ENCODE data around the gene RPS6KA2. TPM values are rescaled to one million over a fixed set of nuclear protein-coding genes. Genes with fewer than 3 reads are reported as not detected.

The RPS6KA2 gene
- total RNA-seq, 1 experiment from 2014 or later: 12.3 TPM

DNA sequence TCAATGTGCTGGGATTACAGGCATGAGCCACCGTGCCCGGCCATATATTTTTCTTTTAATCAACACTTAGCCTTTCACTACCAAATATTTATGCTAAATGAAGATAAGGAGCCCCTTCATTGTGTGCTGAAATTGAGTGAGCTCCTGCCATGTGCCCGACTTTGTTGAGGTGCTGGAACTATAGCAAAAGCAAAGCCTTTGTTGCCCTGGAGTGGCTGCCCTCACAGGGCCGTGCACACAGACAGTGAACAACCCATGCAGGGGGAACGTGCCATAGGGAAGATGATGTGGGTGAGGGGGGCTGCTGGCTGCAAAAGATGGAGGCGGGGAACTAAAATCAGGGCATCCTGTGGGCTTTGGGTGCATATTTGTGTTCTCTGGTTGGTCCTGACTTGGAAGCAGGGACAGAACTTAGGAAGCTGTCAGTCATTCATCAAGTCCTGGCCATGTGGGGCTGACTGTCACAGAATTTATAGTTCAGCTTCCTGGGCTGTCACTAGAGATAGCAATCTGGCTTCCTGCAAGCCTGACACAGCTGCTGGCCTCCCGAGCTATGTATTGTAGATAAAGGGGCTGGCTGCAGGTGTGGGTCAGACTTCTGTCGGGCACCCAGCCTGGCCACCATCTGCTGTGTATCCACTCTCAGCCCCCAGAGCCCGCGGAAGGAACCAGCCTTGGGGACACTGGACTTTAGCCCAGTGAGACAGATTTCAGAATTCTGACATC lies 187.5 kb downstream of the RPS6KA2 start:
- Histone ChIP-seq H3K79me2 (ENCODE audit: insufficient read depth, low read length) (no peaks in the 10 kb centered on the region), H3K4me2 (ENCODE audit: insufficient read depth, insufficient read length, low read length) (no peak overlapping the region), H2BK20ac (ENCODE audit: low read depth, low read length, poor library complexity, severe bottlenecking) (no peak overlapping the region), H3K14ac (ENCODE audit: insufficient read depth, low read length) (no peak overlapping the region), H4K20me1 (ENCODE audit: control insufficient read depth, insufficient read depth, insufficient read length) (no peaks in the 10 kb centered on the region), H2BK15ac (ENCODE audit: low read depth, low read length) (no peak overlapping the region), H3K23ac (ENCODE audit: insufficient read length, low read depth, low read length) (no peak overlapping the region), H2BK12ac (ENCODE audit: insufficient read length, low read depth, low read length) (no peak overlapping the region), H3K27me3 (ENCODE audit: insufficient read depth, low read length) (no peaks in the 10 kb centered on the region), H2BK120ac (ENCODE audit: low read depth, low read length, poor library complexity, severe bottlenecking) (no peak overlapping the region), H3K9me3 (ENCODE audit: control insufficient read depth, low read depth, low read length) (no peaks in the 10 kb centered on the region), H2AFZ (ENCODE audit: low read length) (no peak overlapping the region), H3K79me1 (ENCODE audit: insufficient read depth, low read depth, low read length, poor library complexity, severe bottlenecking) (no peaks in the 10 kb centered on the region), H4K8ac (replicated peaks; ENCODE audit: insufficient read length, low read depth, low read length) (no peak overlapping the region), H3K9ac (ENCODE audit: extremely low read depth, insufficient read length, low read length) (no peak overlapping the region), H3K23me2 (ENCODE audit: insufficient read length, low read depth, low read length, poor library complexity, severe bottlenecking) (no peaks in the 10 kb centered on the region), H2AK5ac (ENCODE audit: insufficient read length, low read length) (no peak overlapping the region), H3K18ac (ENCODE audit: insufficient read length, low read depth, low read length) (no peak overlapping the region), H3K4ac (ENCODE audit: low read depth, low read length) (no peak overlapping the region), H3K4me1 (ENCODE audit: insufficient read depth, low read length) (no peaks in the 10 kb centered on the region), H4K5ac (ENCODE audit: insufficient read length, low read depth, low read length) (no peak overlapping the region), H2BK5ac (ENCODE audit: insufficient read length, low read length) (no peak overlapping the region), H4K91ac (ENCODE audit: insufficient read length, low read depth, low read length) (no peak overlapping the region), H3K56ac (ENCODE audit: insufficient read length, low read depth, low read length) (no peak overlapping the region), H3T11ph (ENCODE audit: low read length) (no peak overlapping the region), H3K27ac (ENCODE audit: insufficient read length, low read depth, low read length) (no peak overlapping the region)
- Mint-ChIP-seq H3K27ac (no peak overlapping the region), H3K4me1 (no peaks in the 10 kb centered on the region), H3K27me3 (ENCODE audit: low read depth) (no peaks in the 10 kb centered on the region), H3K4me3 (no peak overlapping the region), H3K9me3 (no peaks in the 10 kb centered on the region), H3K36me3 (ENCODE audit: insufficient read depth in 1 of 3, low read depth in 3 of 3) (peaks cover 0 to 2% (median 0%) of the 10 kb centered on the region in 3 experiments; a peak in 2 of 7 replicates)
- TF ChIP-seq, protein P1, sequence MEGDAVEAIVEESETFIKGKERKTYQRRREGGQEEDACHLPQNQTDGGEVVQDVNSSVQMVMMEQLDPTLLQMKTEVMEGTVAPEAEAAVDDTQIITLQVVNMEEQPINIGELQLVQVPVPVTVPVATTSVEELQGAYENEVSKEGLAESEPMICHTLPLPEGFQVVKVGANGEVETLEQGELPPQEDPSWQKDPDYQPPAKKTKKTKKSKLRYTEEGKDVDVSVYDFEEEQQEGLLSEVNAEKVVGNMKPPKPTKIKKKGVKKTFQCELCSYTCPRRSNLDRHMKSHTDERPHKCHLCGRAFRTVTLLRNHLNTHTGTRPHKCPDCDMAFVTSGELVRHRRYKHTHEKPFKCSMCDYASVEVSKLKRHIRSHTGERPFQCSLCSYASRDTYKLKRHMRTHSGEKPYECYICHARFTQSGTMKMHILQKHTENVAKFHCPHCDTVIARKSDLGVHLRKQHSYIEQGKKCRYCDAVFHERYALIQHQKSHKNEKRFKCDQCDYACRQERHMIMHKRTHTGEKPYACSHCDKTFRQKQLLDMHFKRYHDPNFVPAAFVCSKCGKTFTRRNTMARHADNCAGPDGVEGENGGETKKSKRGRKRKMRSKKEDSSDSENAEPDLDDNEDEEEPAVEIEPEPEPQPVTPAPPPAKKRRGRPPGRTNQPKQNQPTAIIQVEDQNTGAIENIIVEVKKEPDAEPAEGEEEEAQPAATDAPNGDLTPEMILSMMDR (conservative IDR thresholded peaks at IDR 0.05): no peak
- WGBS (ENCODE audit: extremely low coverage, insufficient read length, low lambda C conversion rate): no CpG with 5 or more reads among the region's 10 CpGs
- no peak for DNase-seq
